ENCODE measurements around the gene FCRL6. TPM values are rescaled to one million over a fixed set of nuclear protein-coding genes. Genes with fewer than 3 reads are reported as not detected.
A peak's percentile ranks its signal among the peaks of the same experiment; 100 is the strongest.

FCRL6 gene
- total RNA-seq, 3 donors from 2014 or later (not counting 1 experiment from before 2014, with no cell fraction given): 138 to 309 (median 298) TPM

DNA sequence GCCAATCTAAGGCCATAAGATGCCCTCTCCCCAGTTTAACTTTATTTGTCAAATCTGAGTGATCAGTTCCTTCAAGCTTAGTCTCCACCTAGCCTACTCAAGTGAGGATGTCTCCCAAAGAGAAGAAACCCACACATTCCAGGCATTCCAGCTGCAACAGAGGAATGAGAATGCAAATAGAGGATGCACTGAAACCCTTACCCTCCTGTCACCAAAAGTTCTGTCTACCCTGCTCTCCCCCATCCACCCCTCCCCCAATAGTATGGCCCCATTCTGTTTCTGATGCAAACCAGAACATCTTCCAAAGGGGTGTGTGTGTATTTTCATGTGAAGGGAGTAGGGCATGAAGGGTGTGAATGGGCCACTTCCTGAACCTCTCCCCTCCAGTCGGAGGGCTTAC, 18.4 kb upstream of the FCRL6 start:
- no peak overlapping the region for H3K4me3 Mint-ChIP-seq
- H3K27ac Mint-ChIP-seq: no peak overlapping the region
- no peak overlapping the region for H3K27ac ChIP-seq (ENCODE audit: low read length)
- no peaks in the 10 kb centered on the region for H3K27me3 ChIP-seq (ENCODE audit: control insufficient read depth, insufficient read depth, low read length)
- H3K4me1 Mint-ChIP-seq: peaks cover 17 to 38% of the 10 kb centered on the region in 2 donors
- H3K9me3 Mint-ChIP-seq: no peaks in the 10 kb centered on the region
- H3K4me1 ChIP-seq (ENCODE audit: control insufficient read depth, insufficient read depth, low read length): peaks cover 10% of the 10 kb centered on the region
- no CpG with 5 or more reads among the region's 1 CpG for WGBS (ENCODE audit: insufficient coverage)
- no peaks in the 10 kb centered on the region for H3K36me3 Mint-ChIP-seq
- H3K36me3 ChIP-seq (ENCODE audit: control insufficient read depth, insufficient read depth, low read length): no peaks in the 10 kb centered on the region
- ATAC-seq: no peak
- no peak for DNase-seq
- intact Hi-C loops (cut with micrococcal nuclease): no loop called here
- H3K9me3 ChIP-seq (ENCODE audit: control insufficient read depth, insufficient read depth, low read length): no peaks in the 10 kb centered on the region
- H3K27me3 Mint-ChIP-seq (ENCODE audit: low read depth in 2 of 2): no peaks in the 10 kb centered on the region
- TF ChIP-seq, protein P1, sequence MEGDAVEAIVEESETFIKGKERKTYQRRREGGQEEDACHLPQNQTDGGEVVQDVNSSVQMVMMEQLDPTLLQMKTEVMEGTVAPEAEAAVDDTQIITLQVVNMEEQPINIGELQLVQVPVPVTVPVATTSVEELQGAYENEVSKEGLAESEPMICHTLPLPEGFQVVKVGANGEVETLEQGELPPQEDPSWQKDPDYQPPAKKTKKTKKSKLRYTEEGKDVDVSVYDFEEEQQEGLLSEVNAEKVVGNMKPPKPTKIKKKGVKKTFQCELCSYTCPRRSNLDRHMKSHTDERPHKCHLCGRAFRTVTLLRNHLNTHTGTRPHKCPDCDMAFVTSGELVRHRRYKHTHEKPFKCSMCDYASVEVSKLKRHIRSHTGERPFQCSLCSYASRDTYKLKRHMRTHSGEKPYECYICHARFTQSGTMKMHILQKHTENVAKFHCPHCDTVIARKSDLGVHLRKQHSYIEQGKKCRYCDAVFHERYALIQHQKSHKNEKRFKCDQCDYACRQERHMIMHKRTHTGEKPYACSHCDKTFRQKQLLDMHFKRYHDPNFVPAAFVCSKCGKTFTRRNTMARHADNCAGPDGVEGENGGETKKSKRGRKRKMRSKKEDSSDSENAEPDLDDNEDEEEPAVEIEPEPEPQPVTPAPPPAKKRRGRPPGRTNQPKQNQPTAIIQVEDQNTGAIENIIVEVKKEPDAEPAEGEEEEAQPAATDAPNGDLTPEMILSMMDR (IDR thresholded peaks at IDR 0.05): no peak
- no peak overlapping the region for H3K4me3 ChIP-seq (ENCODE audit: low read length)

DNA sequence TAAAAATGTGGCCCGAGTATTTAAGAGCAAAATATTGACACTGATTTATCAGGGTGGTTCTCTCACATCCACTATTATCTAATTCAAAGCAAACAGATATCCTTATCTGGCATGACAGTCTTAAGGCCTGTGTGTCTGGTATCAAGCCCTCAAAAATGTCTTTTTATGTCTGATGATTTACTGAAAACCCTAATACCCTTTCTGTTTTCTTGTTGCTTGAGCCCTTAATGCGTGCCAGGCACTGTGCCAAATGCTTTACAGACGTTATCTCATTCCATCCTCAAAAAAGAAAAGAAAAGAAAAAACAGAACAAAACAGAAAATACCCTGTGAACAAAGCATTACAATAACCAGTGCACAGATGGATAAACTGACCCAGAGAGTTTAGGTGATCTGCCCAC, 15.7 kb upstream of the FCRL6 start:
- no peaks in the 10 kb centered on the region for H3K9me3 ChIP-seq (ENCODE audit: control insufficient read depth, insufficient read depth, low read length)
- TF ChIP-seq, protein P1 (IDR thresholded peaks at IDR 0.05): no peak
- Mint-ChIP-seq H3K36me3 (no peaks in the 10 kb centered on the region), H3K4me3 (no peak overlapping the region), H3K27ac (no peak overlapping the region), H3K4me1 (peaks cover 13 to 25% of the 10 kb centered on the region in 2 donors), H3K9me3 (no peaks in the 10 kb centered on the region), H3K27me3 (ENCODE audit: low read depth in 2 of 2) (peaks cover 0 to 2% of the 10 kb centered on the region in 2 donors)
- no peak overlapping the region for H3K27ac ChIP-seq (ENCODE audit: low read length)
- DNase-seq: no peak
- intact Hi-C loops (cut with micrococcal nuclease): no loop called here
- peaks cover 7% of the 10 kb centered on the region for H3K4me1 ChIP-seq (ENCODE audit: control insufficient read depth, insufficient read depth, low read length)
- H3K4me3 ChIP-seq (ENCODE audit: low read length): no peak overlapping the region
- WGBS (ENCODE audit: insufficient coverage): 49% methylated on average over 3 of the region's 3 CpGs
- H3K36me3 ChIP-seq (ENCODE audit: control insufficient read depth, insufficient read depth, low read length): no peaks in the 10 kb centered on the region
- no peak for ATAC-seq
- H3K27me3 ChIP-seq (ENCODE audit: control insufficient read depth, insufficient read depth, low read length): no peaks in the 10 kb centered on the region

DNA sequence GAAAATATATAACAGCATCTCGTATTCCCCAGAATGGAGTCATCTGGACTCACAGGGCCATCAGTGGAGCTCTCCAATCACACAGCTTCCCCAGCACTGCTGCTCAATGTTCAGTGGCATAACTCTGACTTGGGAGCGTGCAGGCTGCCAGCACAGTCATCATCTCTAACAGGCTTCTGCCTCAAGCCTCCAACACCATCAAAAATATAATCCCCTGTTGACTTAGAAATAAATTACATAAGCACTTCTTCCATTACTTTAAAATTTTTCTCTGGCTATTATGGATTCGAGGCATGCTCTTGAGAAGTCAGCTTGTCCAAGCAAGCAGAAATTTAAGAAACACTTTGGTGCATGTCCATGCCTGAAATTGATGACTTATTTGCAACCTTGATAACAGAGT, 15.2 kb upstream of the FCRL6 start:
- H3K9me3 Mint-ChIP-seq: no peaks in the 10 kb centered on the region
- no peak for ATAC-seq
- H3K27ac ChIP-seq (ENCODE audit: low read length): no peak overlapping the region
- peaks cover 8 to 20% of the 10 kb centered on the region in 2 donors for H3K4me1 Mint-ChIP-seq
- H3K9me3 ChIP-seq (ENCODE audit: control insufficient read depth, insufficient read depth, low read length): no peaks in the 10 kb centered on the region
- no peak overlapping the region for H3K4me3 ChIP-seq (ENCODE audit: low read length)
- no peaks in the 10 kb centered on the region for H3K27me3 ChIP-seq (ENCODE audit: control insufficient read depth, insufficient read depth, low read length)
- TF ChIP-seq, protein P1 (IDR thresholded peaks at IDR 0.05): no peak
- no peaks in the 10 kb centered on the region for H3K36me3 ChIP-seq (ENCODE audit: control insufficient read depth, insufficient read depth, low read length)
- H3K27ac Mint-ChIP-seq: no peak overlapping the region
- intact Hi-C loops (cut with micrococcal nuclease): no loop called here
- WGBS (ENCODE audit: insufficient coverage): 89% methylated on average over 3 of the region's 3 CpGs
- peaks cover 0 to 2% of the 10 kb centered on the region in 2 donors for H3K27me3 Mint-ChIP-seq (ENCODE audit: low read depth in 2 of 2)
- no peak for DNase-seq
- no peak overlapping the region for H3K4me3 Mint-ChIP-seq
- H3K4me1 ChIP-seq (ENCODE audit: control insufficient read depth, insufficient read depth, low read length): peaks cover 2% of the 10 kb centered on the region
- no peaks in the 10 kb centered on the region for H3K36me3 Mint-ChIP-seq

DNA sequence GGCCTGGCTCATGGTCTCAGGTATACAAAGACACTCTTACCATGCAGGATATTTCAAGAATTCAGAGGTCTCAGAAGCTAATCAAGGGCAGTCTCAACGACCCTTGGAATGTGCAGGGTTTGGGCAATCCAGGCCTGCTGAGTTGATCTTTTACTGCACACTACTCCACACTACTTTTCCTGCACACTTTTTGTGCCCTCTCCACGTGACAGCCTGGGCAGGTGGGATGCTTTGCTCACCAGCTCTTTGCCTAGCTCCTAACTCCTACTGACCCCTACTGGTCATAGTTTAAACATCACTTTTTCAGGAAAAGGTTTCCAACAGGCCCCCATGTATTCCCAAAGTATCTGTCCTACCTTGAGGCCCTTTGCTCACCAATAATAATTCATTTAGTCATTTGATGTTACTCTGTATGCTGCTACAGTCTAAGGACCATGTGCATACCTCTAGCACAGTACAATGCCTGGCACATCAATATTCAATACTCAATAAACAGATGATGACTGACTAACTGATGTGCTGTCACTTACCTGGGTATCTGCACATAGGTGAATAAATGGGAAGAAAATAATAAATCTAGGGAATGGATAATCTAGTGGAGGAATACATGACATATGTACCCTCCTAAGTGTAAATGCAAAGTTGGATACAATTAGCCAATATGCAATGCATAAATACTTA, 11.8 kb upstream of the FCRL6 start:
- WGBS (ENCODE audit: insufficient coverage): 47% methylated on average over 2 of the region's 2 CpGs
- H3K4me3 Mint-ChIP-seq: no peak overlapping the region
- no peaks in the 10 kb centered on the region for H3K36me3 Mint-ChIP-seq
- H3K36me3 ChIP-seq (ENCODE audit: control insufficient read depth, insufficient read depth, low read length): no peaks in the 10 kb centered on the region
- no peak overlapping the region for H3K4me3 ChIP-seq (ENCODE audit: low read length)
- TF ChIP-seq, protein P1 (IDR thresholded peaks at IDR 0.05): peak; percentile 60
- H3K27ac Mint-ChIP-seq: no peak overlapping the region
- DNase-seq (peak in 1 of 2 donors; percentile 57), ATAC-seq (peak in 1 of 3 donors; percentile 45)
- H3K27me3 ChIP-seq (ENCODE audit: control insufficient read depth, insufficient read depth, low read length): no peaks in the 10 kb centered on the region
- intact Hi-C loops (cut with micrococcal nuclease): no loop called here
- H3K4me1 Mint-ChIP-seq: peaks cover 0 to 4% of the 10 kb centered on the region in 2 donors
- H3K9me3 Mint-ChIP-seq: no peaks in the 10 kb centered on the region
- no peaks in the 10 kb centered on the region for H3K4me1 ChIP-seq (ENCODE audit: control insufficient read depth, insufficient read depth, low read length)
- H3K27me3 Mint-ChIP-seq (ENCODE audit: low read depth in 2 of 2): peaks cover 0 to 9% of the 10 kb centered on the region in 2 donors
- no peak overlapping the region for H3K27ac ChIP-seq (ENCODE audit: low read length)
- no peaks in the 10 kb centered on the region for H3K9me3 ChIP-seq (ENCODE audit: control insufficient read depth, insufficient read depth, low read length)

Data from natural killer cell (primary cell).